K562 (cell line): ENCODE measurements around the gene GARNL3. TPM values are rescaled to one million over a fixed set of nuclear protein-coding genes. Genes with fewer than 3 reads are reported as not detected.

Experiments used
- ARID1B ChIP-seq: fragments of 450-650 bp; IDR thresholded peaks from 2 replicates; pipeline ENCODE4 v1.6.1; 2016; ENCODE audit warnings: antibody characterized with exemption, mild to moderate bottlenecking, inconsistent platforms
- BCOR ChIP-seq: fragments of 450-650 bp; IDR thresholded peaks from 2 replicates; pipeline ENCODE4 v1.6.1; 2016
- CHD2 ChIP-seq: IDR thresholded peaks from 2 replicates; pipeline ENCODE4 v1.6.1; 2011; ENCODE audit warnings: low read depth, low read length
- CREB5 ChIP-seq: fragments of 250-450 bp; sonication (Bioruptor Pico); IDR thresholded peaks from 2 replicates; pipeline ENCODE4 v1.5.0; 2020; ENCODE audit warnings: mild to moderate bottlenecking
- CREM ChIP-seq: IDR thresholded peaks from 2 replicates; pipeline ENCODE4 v1.6.1; 2014; ENCODE audit warnings: antibody characterized with exemption, low read depth
- CSDE1 ChIP-seq, 2 experiments: fragments of 450-650 bp; IDR thresholded peaks; 2 replicates each; pipeline ENCODE4 v1.6.1; 2016; ENCODE audit warnings: mild to moderate bottlenecking in 1 of 2
- CXXC5 ChIP-seq: fragments of 250-450 bp; sonication (Bioruptor Pico); IDR thresholded peaks from 2 replicates; pipeline ENCODE4 v1.8.0; 2022; ENCODE audit warnings: inconsistent platforms, mild to moderate bottlenecking, moderate library complexity
- ETV5 ChIP-seq: sonication (generic); formaldehyde crosslinking; IDR thresholded peaks from 2 replicates; pipeline ENCODE4 v1.4.0; 2020; ENCODE audit warnings: low read depth, mild to moderate bottlenecking, missing genetic modification reagents
- FOXJ2 ChIP-seq: fragments of 200-800 bp; sonication (Bioruptor generic); IDR thresholded peaks from 2 replicates; pipeline ENCODE4 v1.6.1; 2016; ENCODE audit warnings: missing genetic modification characterization, missing compliant biosample characterization
- GATAD2A ChIP-seq: fragments of 450-650 bp; IDR thresholded peaks from 2 replicates; pipeline ENCODE4 v1.6.1; 2017
- HBP1 ChIP-seq: fragments of 450-650 bp; formaldehyde crosslinking; IDR thresholded peaks from 2 replicates; pipeline ENCODE4 v1.4.0; 2022; ENCODE audit warnings: missing genetic modification characterization
- ILF3 ChIP-seq: fragments of 450-650 bp; IDR thresholded peaks from 2 replicates; pipeline ENCODE4 v1.6.1; 2018; ENCODE audit warnings: antibody characterized with exemption, mild to moderate bottlenecking, moderate library complexity, borderline replicate concordance
- KLF1 ChIP-seq: fragments of 450-650 bp; IDR thresholded peaks from 2 replicates; pipeline ENCODE4 v1.6.1; 2016; ENCODE audit warnings: missing genetic modification characterization, missing compliant biosample characterization
- MNT ChIP-seq, 2 experiments: fragments of 450-650 bp; conservative IDR thresholded peaks; 2 replicates each; pipeline ENCODE4 v1.6.1; 2017; ENCODE audit warnings: mild to moderate bottlenecking in 2 of 2, moderate library complexity in 2 of 2
- NEUROD1 ChIP-seq: fragments of 150-350 bp; IDR thresholded peaks from 2 replicates; pipeline ENCODE4 v1.6.1; 2014; ENCODE audit warnings: borderline replicate concordance, low read length, low read depth; ENCODE audit not compliant: partially characterized antibody
- NFE2 ChIP-seq: IDR thresholded peaks from 2 replicates; pipeline ENCODE4 v1.6.1; 2014; ENCODE audit warnings: antibody characterized with exemption, low read depth
- THRAP3 ChIP-seq: fragments of 450-650 bp; IDR thresholded peaks from 2 replicates; pipeline ENCODE4 v1.6.1; 2016; ENCODE audit warnings: mild to moderate bottlenecking, inconsistent platforms, borderline replicate concordance
- ZBTB43 ChIP-seq: sonication (generic); formaldehyde crosslinking; IDR thresholded peaks from 2 replicates; pipeline ENCODE4 v1.8.0; 2023; ENCODE audit warnings: mild to moderate bottlenecking, missing genetic modification reagents
- ZFP1 ChIP-seq: fragments of 450-650 bp; formaldehyde crosslinking; IDR thresholded peaks from 2 replicates; pipeline ENCODE4 v1.4.0; 2020; ENCODE audit warnings: mild to moderate bottlenecking, mixed read lengths
- ZNF197 ChIP-seq: fragments of 200-800 bp; sonication (Bioruptor generic); IDR thresholded peaks from 2 replicates; pipeline ENCODE4 v1.6.1; 2016; ENCODE audit warnings: low read depth, missing genetic modification characterization, missing compliant biosample characterization
- ZNF655 ChIP-seq: fragments of 250-450 bp; sonication (Bioruptor Pico); IDR thresholded peaks from 2 replicates; pipeline ENCODE4 v1.5.0; 2021
- polyA plus RNA-seq, 8 experiments: library from polyadenylated mRNA; depleted of rRNA in 4 of 8; stranded (reverse) in 5 of 8; unstranded in 3 of 8; fragments of >200 nt; fragmentation: Nextera tagmentation in 2 of 8; fragmentation: Illumina TruSeq in 1 of 8; extraction: Ambion mirVana in 2 of 8; extraction: Trizol in 1 of 8; gene quantifications; 2 replicates each; pipeline versions ENCODE4 v1.2.1 to v1.2.3, GENCODE V29; 2011 to 2014; ENCODE audit warnings: inconsistent platforms in 1 of 8, missing spikeins in 1 of 8
- total RNA-seq, 7 experiments: library from RNA; depleted of rRNA in 6 of 7; stranded (reverse); fragments of >200 nt in 6 of 7; fragmentation: Illumina TruSeq in 2 of 7; extraction: Trizol in 2 of 7; gene quantifications; 2 replicates each; pipeline versions ENCODE4 v1.2.1 to v1.2.3, GENCODE V29; 2011 to 2021; ENCODE audit warnings: low replicate concordance in 1 of 7

The GARNL3 gene
- total and polyA plus RNA-seq, 9 of the 15 experiments (the other 6 are each of a cell fraction or from before 2014, with no cell fraction given), result 0.35 to 2.7 (median 1.6) TPM

- TF ChIP-seq GATAD2A (no peak), ZBTB43 (CRISPR knock-in tag) (no peak), ZNF197 (peak; percentile 61; the same call in 1 of the 2 replicates), HBP1 (CRISPR knock-in tag) (0 out of 2 replicates have a peak, but pooled peaks have one; percentile 69), ZNF655 (CRISPR knock-in tag) (no peak), CREB5 (CRISPR knock-in tag) (no peak), THRAP3 (no peak), ILF3 (no peak), CXXC5 (CRISPR knock-in tag) (peak; percentile 67), ARID1B (no peak), ETV5 (CRISPR knock-in tag) (peak; percentile 49; the same call in 1 of the 2 replicates), NFE2 (no peak), CHD2 (peak; percentile 77), BCOR (0 out of 2 replicates have a peak, but pooled peaks have one; percentile 27), CSDE1 (IDR thresholded peaks at IDR 0.05) (no peak), FOXJ2 (no peak), ZFP1 (0 out of 2 replicates have a peak, but pooled peaks have one; percentile 20), NEUROD1 (no peak), CREM (peak; percentile 99), MNT (conservative IDR thresholded peaks at IDR 0.05) (peak; percentile 81 to 88), KLF1 (tag) (peak; percentile 76; the same call in 1 of the 2 replicates)
Observed at GRCh38 chr9:127423934-127424675, 159.5 kb downstream of the GARNL3 start, which contains the start of gene ZNF79 (continued).
